ACHN (cell line): ENCODE results near the gene NCAM2.
A peak's percentile ranks its signal among the peaks of the same experiment; 100 is the strongest.
"Not testable (repeated sequence)": the region's sequence is repeated elsewhere in the genome, so short reads cannot be mapped to it uniquely, and the experiment has no call there.

Source experiments
- DNase-seq: peaks from one replicate; pipeline ENCODE4 v3.0.0-alpha.2; 2015
- in situ Hi-C: cut with HindIII; loops from 2 replicates; pipeline ENCODE4 v1.10.0; 2017; ENCODE audit warnings: low sequenced_read_pairs, low pct_ligation_motif_present, low pct_unique_long_range_greater_than_20kb

The NCAM2 gene

DNA sequence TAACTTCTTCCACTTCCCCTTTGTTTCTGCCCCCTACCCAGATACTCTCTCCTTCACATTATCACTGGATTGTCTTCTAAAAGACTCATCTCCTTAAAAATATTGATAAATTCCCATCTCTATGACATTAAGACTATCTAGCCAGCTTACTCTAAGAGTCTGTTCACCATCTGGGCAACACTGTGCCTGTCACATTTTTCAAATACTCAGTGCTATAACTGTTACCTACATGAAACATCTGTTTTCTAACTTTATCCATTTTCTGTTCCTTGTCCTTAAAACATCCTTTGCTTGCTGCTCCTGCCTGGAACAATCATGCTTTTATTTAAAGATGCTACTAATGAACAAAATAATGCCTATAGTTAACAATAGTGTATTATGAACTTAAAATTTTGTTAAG lies 81.4 kb downstream of the NCAM2 start:
- no peak for DNase-seq
- in situ Hi-C loops: no loop called here

DNA sequence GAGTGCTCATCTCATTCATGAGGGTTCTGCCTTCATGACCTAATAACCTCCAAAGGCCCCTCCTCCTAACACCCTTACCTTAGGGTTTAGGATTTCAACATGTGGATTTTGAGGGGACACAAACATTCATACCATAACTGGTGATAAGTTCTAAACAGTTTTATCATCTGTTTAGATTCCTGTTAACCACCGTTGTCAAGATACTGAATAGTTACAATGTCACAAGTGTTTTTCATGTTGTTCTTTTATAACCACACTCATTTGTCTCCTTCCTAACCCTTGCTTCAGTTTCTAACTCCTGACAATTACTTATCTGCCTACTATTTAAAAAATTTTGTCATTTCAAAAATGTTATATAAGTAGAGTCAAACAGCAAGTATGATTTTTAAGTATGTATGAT lies 86.0 kb downstream of the NCAM2 start:
- no peak for DNase-seq
- in situ Hi-C loops: no loop called here

DNA sequence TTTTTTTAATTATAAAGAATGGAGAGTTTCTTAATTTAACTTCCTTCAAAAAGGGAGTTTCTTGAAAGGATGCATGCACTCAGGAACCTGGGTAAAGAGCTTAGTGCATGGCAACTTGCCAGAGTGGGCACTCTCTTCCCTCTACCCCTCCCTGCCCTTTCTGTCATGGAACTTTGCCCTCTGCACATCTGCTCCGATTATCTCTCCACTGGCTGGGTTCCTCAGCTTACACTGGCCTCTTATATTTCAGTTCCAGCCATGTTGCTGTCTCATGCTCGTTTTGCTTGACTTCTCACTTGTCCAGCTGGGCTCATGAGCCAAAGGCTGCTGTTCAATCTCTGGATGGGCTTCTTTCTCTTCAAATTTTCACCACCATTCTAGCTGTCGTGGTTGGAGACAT lies 87.0 kb downstream of the NCAM2 start:
- DNase-seq: no peak
- in situ Hi-C loops: no loop called here

DNA sequence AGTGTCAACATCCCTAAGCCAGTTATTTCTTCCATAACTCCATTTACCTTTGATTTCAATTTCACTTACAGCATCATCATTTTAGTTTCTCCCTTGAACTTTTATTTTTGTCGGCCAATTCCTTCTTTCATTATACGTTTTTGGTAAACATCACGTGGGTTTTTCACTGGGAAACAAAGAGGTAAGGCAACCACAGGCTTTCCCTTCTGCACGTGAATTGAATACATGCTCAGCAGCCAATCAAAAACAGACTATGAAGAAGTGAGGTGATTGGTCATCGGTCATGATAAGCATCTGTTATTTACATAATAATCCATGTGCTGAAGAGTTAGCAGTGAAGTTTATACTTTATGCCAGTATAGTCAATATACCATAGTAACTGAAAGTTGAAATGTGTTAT lies 98.7 kb downstream of the NCAM2 start:
- DNase-seq: no peak
- in situ Hi-C loops: no loop called here

DNA sequence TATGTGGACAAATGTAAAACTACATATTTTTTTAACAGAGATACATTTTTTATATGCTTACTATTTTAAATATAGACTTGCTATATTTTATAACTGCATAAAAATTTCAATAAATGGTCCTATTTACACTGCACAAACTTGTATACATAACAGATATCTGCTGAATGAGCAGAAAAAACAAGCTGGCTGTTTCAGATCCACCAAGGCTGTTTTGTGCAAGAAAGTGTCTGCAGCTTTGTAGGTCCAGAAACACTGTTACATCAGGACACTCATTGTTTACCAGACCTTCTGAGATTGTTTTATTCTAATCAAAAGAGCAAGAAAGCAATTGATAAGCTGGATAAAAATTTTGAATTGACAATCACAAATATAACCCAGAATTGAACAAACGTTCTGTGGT lies 99.3 kb downstream of the NCAM2 start:
- in situ Hi-C loops: no loop called here
- DNase-seq: no peak

DNA sequence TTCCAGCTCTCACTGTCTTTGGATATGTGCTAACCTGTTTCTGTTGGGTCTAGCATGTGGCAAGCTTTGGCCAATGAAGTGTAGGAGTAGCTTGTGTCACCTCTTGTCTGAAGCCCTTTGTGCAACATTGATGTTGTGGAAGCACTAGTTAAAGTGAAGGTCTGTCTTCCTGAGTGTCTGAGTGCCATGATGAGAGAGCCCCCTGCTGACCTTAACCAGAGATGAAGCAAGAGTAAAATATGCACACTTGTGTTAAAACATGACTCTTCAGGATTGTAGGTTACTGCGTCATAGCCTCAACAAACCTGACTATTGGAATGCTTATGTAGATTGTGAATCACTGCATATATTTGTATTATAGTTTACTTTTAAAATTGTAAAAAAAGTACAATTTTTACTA lies 103.7 kb downstream of the NCAM2 start:
- in situ Hi-C loops: no loop called here
- DNase-seq: peak; percentile 70

DNA sequence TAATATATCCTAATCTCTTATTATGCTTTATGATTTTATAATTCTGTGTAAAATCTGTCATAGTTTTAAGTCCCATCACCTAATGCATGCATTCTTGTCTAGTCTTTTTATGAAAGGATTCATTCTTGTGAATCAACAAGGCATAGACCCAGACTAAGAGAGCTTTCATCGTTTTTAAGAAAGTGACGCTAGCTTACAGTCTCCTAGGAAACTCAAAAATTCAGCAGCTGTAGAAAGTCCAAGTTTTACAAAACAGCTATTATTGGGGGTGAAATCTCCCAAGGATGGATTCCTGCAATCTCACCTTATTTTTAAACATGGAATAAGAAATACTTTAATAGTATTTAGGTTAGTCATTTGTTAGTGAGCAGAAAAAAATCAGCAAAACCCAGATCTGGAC lies 104.7 kb downstream of the NCAM2 start:
- in situ Hi-C loops: no loop called here
- DNase-seq: no peak

DNA sequence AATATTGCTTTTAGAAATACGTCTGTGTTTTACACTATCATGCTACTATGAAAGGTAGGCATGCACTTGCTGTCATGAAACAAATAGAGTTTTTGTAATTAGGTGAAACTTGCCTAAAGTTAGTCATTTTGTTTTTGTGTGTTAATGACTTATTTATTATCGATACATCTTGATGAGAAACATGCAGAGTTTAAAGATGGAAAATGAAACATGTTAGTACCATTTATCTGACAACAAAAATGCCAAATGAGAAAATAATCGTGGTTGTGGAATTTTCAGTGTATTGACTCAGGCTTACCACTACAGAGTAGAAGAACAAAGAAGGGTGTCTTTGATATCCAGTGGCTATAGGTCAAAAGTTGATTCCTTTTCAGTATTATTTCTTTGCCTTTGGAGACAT lies 105.5 kb downstream of the NCAM2 start:
- in situ Hi-C loops: no loop called here
- no peak for DNase-seq

DNA sequence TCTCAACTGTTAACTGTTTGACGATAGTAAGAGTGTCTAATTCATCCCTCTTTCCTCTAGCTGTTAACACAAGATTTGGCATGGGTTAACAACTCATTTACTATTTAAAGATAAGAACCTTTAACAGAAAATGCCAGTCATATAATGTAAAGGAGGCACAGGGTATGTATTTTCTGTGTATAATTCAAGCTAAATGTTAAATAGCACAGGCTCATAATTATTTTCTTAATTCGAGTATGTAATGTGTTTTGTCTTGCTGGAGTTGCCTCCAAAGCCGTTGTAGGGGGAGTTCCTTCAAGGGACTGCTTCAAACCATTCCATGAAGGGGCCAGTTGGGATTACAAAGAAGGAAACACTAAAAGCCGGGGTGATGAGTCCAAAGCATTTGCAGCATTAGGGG lies 111.5 kb downstream of the NCAM2 start:
- in situ Hi-C loops: no loop called here
- no peak for DNase-seq

DNA sequence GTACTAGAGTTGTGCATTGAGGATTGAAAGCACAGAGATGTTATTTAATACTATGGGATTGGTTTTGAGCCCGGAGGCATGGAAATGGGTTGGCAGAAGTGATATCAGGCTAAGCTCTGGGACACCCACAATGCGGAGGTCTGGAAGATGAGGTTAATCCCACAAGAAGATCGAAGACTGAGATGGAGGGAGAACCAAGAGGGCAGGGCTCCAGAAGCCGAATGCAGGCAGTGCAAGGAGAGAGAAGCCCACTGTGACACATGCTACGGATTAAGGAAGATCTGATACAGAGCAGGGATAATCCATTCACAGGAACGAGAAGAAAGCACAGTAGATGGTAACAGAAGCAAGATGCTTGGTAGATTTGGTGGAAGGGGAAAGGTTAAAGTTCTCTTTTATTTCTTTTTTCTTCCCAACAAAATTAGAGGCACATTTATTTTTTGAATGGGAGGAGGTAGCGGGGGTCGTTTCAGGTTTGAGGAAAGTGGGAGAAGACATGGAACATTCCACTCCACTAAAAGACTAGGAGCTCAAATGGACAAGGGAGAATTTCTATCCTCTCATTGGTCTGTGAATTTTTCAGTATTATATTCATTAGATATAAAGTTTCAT lies 113.2 kb downstream of the NCAM2 start:
- no peak for DNase-seq
- in situ Hi-C loops: no loop called here

DNA sequence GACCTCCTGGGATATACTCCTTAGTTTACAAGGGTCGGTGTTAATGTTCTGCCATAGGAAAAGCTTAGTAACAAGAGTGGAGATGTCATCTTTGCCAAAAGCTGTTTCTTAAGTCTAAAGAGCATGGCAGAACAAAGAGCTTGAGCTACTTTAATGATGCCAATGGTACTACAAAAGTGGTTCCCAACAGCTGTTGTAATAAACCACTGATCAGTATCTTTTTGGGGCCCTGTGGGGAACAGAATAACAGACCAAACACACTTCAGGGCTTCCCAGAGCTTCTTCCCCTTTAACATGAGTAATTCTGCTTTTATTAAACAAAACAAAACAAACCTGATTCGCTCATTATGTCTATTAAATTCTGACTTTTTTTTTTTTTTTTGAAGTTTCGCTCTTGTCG lies 116.3 kb downstream of the NCAM2 start:
- no peak for DNase-seq
- in situ Hi-C loops: no loop called here

DNA sequence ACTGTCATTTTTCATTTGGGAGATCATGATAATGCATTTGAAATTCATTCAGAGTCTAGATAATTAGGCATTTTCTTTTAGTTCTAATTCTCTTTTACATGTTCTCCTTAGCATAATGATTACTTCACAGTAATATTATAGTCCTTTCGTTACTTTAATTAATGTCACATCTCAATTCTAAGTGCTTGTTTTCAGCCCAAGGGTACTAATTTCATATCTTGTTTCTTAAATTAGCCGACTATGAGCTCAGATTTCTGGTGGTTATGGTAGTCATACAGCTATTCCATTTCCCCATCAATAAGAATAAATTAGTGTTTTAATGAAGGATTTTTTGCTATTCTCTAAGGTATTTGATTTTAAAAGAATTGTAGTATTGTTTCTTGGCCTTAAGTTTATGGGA lies 120.9 kb downstream of the NCAM2 start:
- in situ Hi-C loops: no loop called here
- DNase-seq: no peak

DNA sequence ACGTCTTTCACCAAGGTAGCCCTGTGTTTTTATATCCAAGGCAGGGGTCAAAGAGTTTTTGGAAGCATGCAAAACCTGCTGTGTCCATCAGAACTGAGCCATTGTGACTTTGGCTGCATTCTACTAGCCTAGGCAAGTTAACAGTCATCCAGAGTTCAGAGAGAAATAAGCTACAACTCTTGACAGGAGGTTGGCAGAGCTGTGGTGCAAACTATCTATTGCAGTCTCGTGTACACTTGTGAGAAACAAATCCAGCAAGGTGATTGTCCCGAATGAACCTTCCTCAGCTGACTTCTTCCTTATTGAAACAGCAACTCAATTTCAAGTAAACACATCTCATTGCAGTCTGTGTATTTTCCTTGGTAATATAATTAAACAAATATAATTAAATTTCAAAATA lies 124.5 kb downstream of the NCAM2 start:
- DNase-seq: no peak
- in situ Hi-C loops: no loop called here

DNA sequence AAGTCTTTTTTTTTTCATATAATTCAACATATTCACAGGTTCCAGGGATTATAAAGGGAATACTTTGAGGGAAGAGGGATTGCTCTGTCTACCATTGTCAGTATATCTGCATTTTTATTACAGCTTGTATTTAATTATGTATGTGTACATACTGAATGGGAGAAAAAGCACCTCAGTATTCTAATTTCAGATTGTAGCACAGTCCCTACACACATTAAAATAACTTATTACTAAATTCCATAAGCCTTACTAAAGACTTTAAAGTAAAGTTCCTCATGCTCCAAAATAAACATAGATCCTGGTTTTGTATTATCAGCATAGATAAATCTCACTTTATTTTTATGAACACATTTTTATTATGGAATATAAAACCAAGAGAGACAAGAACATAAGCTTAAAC lies 134.2 kb downstream of the NCAM2 start:
- in situ Hi-C loops: no loop called here
- DNase-seq: no peak

DNA sequence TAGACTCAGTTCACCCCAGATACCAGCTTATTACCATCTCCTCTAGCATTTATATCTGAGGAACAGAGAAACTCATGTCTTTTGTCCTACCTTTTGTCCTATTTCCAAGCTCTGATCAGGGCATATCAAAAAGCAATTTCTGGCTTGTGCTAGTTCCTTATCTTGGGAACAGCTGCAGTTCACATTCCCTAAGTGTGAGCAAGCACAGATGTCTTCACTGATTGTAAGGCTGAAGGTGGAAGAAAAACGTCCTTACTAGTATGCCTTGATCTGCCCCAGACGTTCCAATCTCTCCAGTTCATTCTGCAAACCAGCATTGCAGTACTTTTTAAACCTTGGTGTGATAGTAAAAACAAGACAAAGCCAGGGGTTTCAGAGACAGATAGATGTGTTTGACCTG lies 139.8 kb downstream of the NCAM2 start:
- in situ Hi-C loops: no loop called here
- DNase-seq: no peak

DNA sequence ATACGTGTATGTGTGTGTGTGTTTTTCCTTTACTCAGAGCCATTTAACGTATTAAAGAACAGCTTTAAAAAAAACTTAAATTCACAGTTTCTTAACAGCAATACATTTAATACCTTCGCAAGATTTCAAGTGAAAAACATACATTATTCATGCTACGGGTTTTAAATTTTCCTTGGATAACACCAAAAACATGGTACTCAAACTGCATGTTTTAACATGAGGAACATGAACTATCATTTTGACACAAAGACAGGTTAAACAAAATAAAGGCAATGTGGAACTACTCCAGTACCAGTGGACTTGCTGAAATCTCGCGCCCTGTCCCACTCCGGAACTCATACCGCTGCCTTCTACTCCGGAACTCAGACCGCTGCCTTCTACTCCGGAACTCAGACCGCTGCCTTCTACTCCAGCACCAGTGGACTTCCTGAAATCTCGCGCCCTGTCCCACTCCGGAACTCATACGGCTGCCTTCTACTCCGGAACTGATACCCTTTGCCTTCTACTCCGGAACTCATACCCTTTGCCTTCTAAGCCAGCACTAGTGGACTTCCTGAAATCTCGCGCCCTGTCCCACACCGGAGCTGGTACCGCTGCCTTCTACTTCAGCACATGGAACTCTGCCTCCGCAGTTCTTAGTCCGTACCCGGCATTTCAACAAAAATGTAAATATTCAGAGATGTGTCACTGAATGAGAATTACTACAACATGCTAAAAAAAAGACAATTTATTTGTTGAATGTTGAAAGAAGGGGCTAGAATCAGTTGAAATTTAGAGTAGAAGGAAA lies 148.6 kb downstream of the NCAM2 start:
- no peak for DNase-seq

DNA sequence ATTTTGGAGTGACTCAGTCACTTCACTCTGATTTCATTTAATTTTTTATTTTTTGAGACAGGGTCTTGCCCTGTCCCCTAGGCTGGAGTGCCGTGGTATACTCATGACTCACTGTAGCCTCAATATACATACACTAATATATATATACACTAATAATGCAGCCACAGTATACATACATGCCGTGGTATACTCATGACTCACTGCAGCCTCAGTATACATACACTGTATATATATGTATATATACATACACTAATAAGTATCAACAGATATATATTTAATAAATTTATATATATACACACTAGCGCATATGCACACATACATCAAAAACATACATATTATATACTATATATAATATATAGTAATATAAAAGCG lies 149.2 kb downstream of the NCAM2 start:
- in situ Hi-C loops: no loop called here

More for the DNA sequence above, 148.6 kb downstream of the NCAM2 start:
- in situ Hi-C loops: no loop called here

DNA sequence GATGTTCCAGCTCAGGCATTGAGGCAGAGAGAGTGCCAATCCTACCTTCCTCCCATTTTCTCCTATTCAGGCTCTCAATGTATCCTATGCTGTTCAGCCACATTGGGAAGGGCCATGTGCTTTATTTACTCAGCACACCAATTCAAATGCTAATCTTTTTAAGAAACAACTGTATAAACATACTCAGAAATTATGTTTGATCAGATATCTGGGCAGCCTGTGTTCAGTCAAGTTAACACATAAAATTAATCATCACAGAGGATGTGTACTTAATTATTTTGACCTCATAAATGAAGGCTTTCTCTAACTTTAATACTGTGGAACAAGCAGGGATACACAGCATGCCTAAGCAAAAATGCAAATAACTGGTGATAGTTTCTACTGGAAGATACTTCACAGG lies 149.8 kb downstream of the NCAM2 start:
- in situ Hi-C loops: no loop called here
- no peak for DNase-seq

More for the DNA sequence above, 149.2 kb downstream of the NCAM2 start:
- no peak for DNase-seq

DNA sequence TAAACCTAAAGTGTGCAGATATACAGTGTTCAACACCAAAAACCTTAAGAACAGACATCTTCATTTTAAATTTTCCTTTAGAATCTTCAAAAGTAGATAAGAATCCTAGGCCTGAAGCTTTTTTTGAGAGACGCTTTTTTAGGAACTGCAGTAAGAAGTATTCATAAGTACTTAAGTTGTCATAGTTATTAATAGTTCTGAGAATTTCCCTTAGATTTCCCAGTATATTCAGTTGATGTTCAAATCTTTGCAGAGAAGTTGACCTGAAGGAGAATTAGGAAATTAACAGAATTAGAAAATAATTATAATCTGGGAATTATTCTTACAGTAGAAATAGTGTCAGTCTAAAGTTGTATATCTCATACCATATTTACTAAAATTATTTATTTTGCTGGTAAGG lies 150.3 kb downstream of the NCAM2 start:
- in situ Hi-C loops: no loop called here
- DNase-seq: no peak

DNA sequence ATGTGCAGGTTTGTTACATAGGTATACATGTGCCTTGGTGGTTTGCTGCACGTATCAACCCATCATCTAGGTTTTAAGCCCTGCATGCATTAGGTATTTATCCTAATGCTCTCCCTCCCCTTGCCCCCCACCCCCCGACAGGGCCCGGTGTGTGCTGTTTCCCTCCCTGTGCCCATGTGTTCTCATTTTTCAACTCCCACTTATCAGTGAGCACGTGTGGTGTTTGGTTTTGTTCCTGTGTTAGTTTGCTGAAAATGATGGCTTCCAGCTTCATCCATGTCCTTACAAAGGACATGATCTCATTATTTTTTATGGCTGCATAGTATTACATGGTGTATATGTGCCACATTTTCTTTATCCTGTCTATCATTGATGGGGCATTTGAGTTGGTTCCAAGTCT lies 151.2 kb downstream of the NCAM2 start:
- in situ Hi-C loops, DNase-seq: not testable (repeated sequence)
